ENCODE measurements around the gene CDKAL1. TPM values are rescaled to one million over a fixed set of nuclear protein-coding genes. Genes with fewer than 3 reads are reported as not detected.

Gene CDKAL1
- total and polyA plus RNA-seq, 9 of the 15 experiments (the other 6 are each of a cell fraction or from before 2014, with no cell fraction given): 11.2 to 36.3 (median 20.1) TPM

DNA sequence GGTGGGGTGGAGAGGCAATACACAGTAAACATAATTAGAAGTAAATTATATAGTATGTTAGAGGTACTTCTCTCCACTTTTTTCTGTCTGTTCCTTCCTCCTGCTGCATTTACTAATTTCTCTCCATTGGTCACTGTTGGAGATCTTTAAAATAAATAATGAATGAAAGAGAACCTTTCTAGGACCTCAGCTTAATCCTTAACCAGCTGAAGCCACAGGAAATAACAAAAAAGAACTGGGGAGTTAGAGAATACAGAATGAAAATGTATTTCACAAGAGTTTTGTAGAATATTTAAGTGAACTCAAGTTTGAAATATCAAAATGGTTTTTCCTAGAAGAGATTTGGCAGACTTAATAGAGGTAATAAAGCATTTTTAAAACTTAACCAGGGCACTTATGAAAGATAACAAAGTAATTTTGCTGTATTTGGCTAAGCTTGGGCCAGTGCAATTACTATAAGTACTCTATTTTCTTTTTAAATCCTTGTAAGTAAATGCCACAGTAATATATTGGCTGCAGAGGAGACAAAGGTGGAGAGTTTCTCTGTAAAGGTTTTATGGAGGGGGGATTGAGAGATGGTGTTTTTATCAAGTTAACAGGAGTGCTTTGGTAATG lies 405.0 kb downstream of the CDKAL1 start:
- H3K4me1 ChIP-seq (replicated peaks in 1 of 2; ENCODE audit: control insufficient read depth in 2 of 2, insufficient read depth in 2 of 2, low read length in 2 of 2): no peaks in the 10 kb centered on the region
- no peak overlapping the region for H3K4me2 ChIP-seq (ENCODE audit: insufficient read depth, low read length)
- in situ Hi-C loops (cut with MboI) (no loop called here), intact Hi-C loops (cut with micrococcal nuclease) (no loop called here)
- no peaks in the 10 kb centered on the region for H3K9me3 ChIP-seq (replicated peaks; ENCODE audit: control insufficient read depth, insufficient read depth, low read depth, low read length)
- H3K36me3 ChIP-seq (ENCODE audit: control insufficient read depth, insufficient read depth, low read length): no peaks in the 10 kb centered on the region
- H3K9me1 ChIP-seq (ENCODE audit: control insufficient read depth, insufficient read depth, low read length): no peaks in the 10 kb centered on the region
- FAIRE-seq (no peak), DNase-seq (ENCODE audit: extremely low read depth in 1 of 4, low spot score in 3 of 4) (no peak), ATAC-seq (no peak)
- TF ChIP-seq ZNF239 (CRISPR knock-in tag; IDR thresholded peaks at IDR 0.05) (no peak), ZBTB1 (CRISPR knock-in tag; IDR thresholded peaks at IDR 0.05; ENCODE audit: borderline replicate concordance, low read depth) (no peak), MEF2D (tag; conservative IDR thresholded peaks at IDR 0.05; ENCODE audit: low read depth) (no peak), TAF7 (tag; IDR thresholded peaks at IDR 0.05) (no peak), TEAD4 (IDR thresholded peaks at IDR 0.05; ENCODE audit: low read length) (no peak), TEAD4 (CRISPR knock-in tag; IDR thresholded peaks at IDR 0.05; ENCODE audit: borderline replicate concordance) (no peak), MBD2 (IDR thresholded peaks at IDR 0.05; ENCODE audit: borderline replicate concordance, low read depth) (no peak)
- TF ChIP-seq, protein P1, sequence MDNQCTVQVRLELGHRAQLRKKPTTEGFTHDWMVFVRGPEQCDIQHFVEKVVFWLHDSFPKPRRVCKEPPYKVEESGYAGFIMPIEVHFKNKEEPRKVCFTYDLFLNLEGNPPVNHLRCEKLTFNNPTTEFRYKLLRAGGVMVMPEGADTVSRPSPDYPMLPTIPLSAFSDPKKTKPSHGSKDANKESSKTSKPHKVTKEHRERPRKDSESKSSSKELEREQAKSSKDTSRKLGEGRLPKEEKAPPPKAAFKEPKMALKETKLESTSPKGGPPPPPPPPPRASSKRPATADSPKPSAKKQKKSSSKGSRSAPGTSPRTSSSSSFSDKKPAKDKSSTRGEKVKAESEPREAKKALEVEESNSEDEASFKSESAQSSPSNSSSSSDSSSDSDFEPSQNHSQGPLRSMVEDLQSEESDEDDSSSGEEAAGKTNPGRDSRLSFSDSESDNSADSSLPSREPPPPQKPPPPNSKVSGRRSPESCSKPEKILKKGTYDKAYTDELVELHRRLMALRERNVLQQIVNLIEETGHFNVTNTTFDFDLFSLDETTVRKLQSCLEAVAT (IDR thresholded peaks at IDR 0.05): no peak
- TF ChIP-seq, protein P2, sequence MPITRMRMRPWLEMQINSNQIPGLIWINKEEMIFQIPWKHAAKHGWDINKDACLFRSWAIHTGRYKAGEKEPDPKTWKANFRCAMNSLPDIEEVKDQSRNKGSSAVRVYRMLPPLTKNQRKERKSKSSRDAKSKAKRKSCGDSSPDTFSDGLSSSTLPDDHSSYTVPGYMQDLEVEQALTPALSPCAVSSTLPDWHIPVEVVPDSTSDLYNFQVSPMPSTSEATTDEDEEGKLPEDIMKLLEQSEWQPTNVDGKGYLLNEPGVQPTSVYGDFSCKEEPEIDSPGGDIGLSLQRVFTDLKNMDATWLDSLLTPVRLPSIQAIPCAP (CRISPR knock-in tag; IDR thresholded peaks at IDR 0.05; ENCODE audit: borderline replicate concordance): no peak
- TF ChIP-seq, protein P3, sequence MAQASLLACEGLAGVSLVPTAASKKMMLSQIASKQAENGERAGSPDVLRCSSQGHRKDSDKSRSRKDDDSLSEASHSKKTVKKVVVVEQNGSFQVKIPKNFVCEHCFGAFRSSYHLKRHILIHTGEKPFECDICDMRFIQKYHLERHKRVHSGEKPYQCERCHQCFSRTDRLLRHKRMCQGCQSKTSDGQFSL (CRISPR knock-in tag; IDR thresholded peaks at IDR 0.05): no peak
- TF ChIP-seq, protein P3 (tag; IDR thresholded peaks at IDR 0.05): no peak
- POLR2A ChIA-PET: interaction anchor here (0.7 to 1.9 kb wide), 2 partner anchors 9 to 370 kb away, joined by 3 to 7 read pairs; no protein-coding TSS in a partner anchor
- H3K79me2 ChIP-seq (ENCODE audit: control insufficient read depth, insufficient read depth, low read length): no peaks in the 10 kb centered on the region
- H3K4me3 ChIP-seq: no peak overlapping the region
- CTCF ChIA-PET (ENCODE audit: low intra/inter-chr PET ratio): no interaction called here
- no peaks in the 10 kb centered on the region for H4K20me1 ChIP-seq (replicated peaks; ENCODE audit: control insufficient read depth, insufficient read depth, low read length)
- BruUV-seq (replicated peaks): no TSS peak
- no peak overlapping the region for H3K9ac ChIP-seq (ENCODE audit: insufficient read depth in 1 of 2, low read depth in 2 of 2, low read length in 2 of 2)
- H2AFZ ChIP-seq (ENCODE audit: low read depth, low read length): no peak overlapping the region
- no peaks in the 10 kb centered on the region for H3K27me3 ChIP-seq (ENCODE audit: control insufficient read depth in 2 of 2, insufficient read depth in 2 of 2, low read length in 2 of 2)
- H3K27ac ChIP-seq (ENCODE audit: extremely low read depth, low read depth, low read length): no peak overlapping the region

Data from K562 (cell line).